Fibroblast of lung (primary cell): Measurements from ENCODE around the gene NDP.

Experiments
- CTCF ChIP-seq, 2 donors: IDR thresholded peaks in 1 of 2; conservative IDR thresholded peaks in 1 of 2; 1 replicate in 1 of 2; 2 replicates in 1 of 2; pipeline ENCODE4 v1.5.1; 2011 to 2012; ENCODE audit warnings: low read length in 2 of 2, control low read depth in 1 of 2, inconsistent platforms in 1 of 2, low read depth in 1 of 2, mild to moderate bottlenecking in 1 of 2
- EZH2 ChIP-seq: IDR thresholded peaks from 2 replicates; pipeline ENCODE4 v1.5.1; 2012; ENCODE audit warnings: low read length, control low read depth, mild to moderate bottlenecking; ENCODE audit errors: missing control alignments

GRCh38 chrX:43974100-43974475, 898 bp upstream of the NDP start:
- TF ChIP-seq CTCF (conservative IDR thresholded peaks at IDR 0.05 in 1 of 2, IDR thresholded peaks at IDR 0.05 in 1 of 2; ENCODE audit: low read depth in 1 of 2, low read length in 2 of 2) (no peak), EZH2 (no peak)
